ENCODE data around the gene BTBD7. TPM values are rescaled to one million over a fixed set of nuclear protein-coding genes. Genes with fewer than 3 reads are reported as not detected.

BTBD7 gene
- total and polyA plus RNA-seq, 2 donors (not counting 1 experiment from before 2014, with no cell fraction given) = 8.1 to 48.6 TPM

- CTCF ChIA-PET = interaction anchor here (1.1 to 1.2 kb wide), 2 partner anchors 13 to 22 kb away, joined by 3 read pairs; no protein-coding TSS in a partner anchor
- DNase-seq (peak; percentile 30), ATAC-seq (ENCODE audit: low read depth) (peak; percentile 32)
- Histone ChIP-seq H3K9me3 (ENCODE audit: control extremely low read depth in 1 of 3, control insufficient read depth in 2 of 3, insufficient read depth in 1 of 3, low read length in 2 of 3) (no peaks in the 10 kb centered on the region), H3K27ac (ENCODE audit: low read length in 2 of 2) (peak overlapping the region; percentile 52 to 54), H3K27me3 (replicated peaks in 1 of 4; ENCODE audit: control extremely low read depth in 1 of 4, control insufficient read depth in 3 of 4, insufficient read depth in 4 of 4, low read length in 3 of 4) (no peaks in the 10 kb centered on the region), H2AFZ (ENCODE audit: insufficient read depth, low read depth, low read length, poor library complexity, severe bottlenecking) (no peak overlapping the region), H3K4me1 (ENCODE audit: control insufficient read depth in 2 of 2, insufficient read depth in 2 of 2, low read length in 2 of 2) (peaks cover 21 to 32% of the 10 kb centered on the region in 2 donors), H3K79me2 (ENCODE audit: control insufficient read depth, insufficient read depth, low read length) (peaks cover 15% of the 10 kb centered on the region), H3K9ac (ENCODE audit: low read length) (no peak overlapping the region), H3K4me3 (ENCODE audit: control extremely low read depth in 1 of 5, extremely low read depth in 1 of 5, insufficient read depth in 1 of 5, low read depth in 2 of 5, low read length in 4 of 5) (no peak overlapping the region), H4K20me1 (ENCODE audit: control insufficient read depth, insufficient read depth, low read length, poor library complexity, severe bottlenecking) (no peaks in the 10 kb centered on the region), H3K4me2 (replicated peaks; ENCODE audit: low read depth, low read length, poor library complexity, severe bottlenecking) (no peak overlapping the region), H3K36me3 (replicated peaks in 1 of 2; ENCODE audit: control extremely low read depth in 1 of 2, control insufficient read depth in 1 of 2, extremely low read depth in 1 of 2, insufficient read depth in 2 of 2, low read length in 1 of 2) (peaks cover 1 to 29% of the 10 kb centered on the region in 2 experiments)
- H3K9me3 Mint-ChIP-seq (ENCODE audit: insufficient read depth) = no peaks in the 10 kb centered on the region
- TF ChIP-seq CTCF (IDR thresholded peaks at IDR 0.05) (no peak), EZH2 (IDR thresholded peaks at IDR 0.05; ENCODE audit: borderline replicate concordance, insufficient read depth, low read depth, low read length, poor library complexity, severe bottlenecking) (no peak)
- peak overlapping the region; percentile 9 for H3K4me3 Mint-ChIP-seq
- intact Hi-C loops (cut with micrococcal nuclease) = no loop called here
- peak overlapping the region; percentile 64 for H3K27ac Mint-ChIP-seq
- H3K4me1 Mint-ChIP-seq = peaks cover 39% of the 10 kb centered on the region
- no CpG with 5 or more reads among the region's 3 CpGs for WGBS (ENCODE audit: insufficient coverage)
- POLR2A ChIA-PET = no interaction called here
- H3K27me3 Mint-ChIP-seq = no peaks in the 10 kb centered on the region
These were observed 120.4 kb downstream of the BTBD7 start for GRCh38 chr14:93212432-93212831.
